Caco-2 (cell line): ENCODE data around the gene USP16. TPM values are rescaled to one million over a fixed set of nuclear protein-coding genes. Genes with fewer than 3 reads are reported as not detected.
"Not testable (repeated sequence)": the region's sequence is repeated elsewhere in the genome, so short reads cannot be mapped to it uniquely, and the experiment has no call there.

Experiments
- BruUV-seq: library from RNA; stranded (reverse); fragments of 400-500 nt; replicated peaks from 2 replicates; lab custom pipeline; 2021; lab: Mats Ljungman, UMichigan
- CTCF ChIA-PET: fragments of 300-600 bp; sonication (Branson Sonifier 250); formaldehyde crosslinking; loops from one replicate; lab custom pipeline; 2022; ENCODE audit warnings: antibody characterized with exemption; lab: Charles Lee
- POLR2A ChIA-PET: fragments of 300-600 bp; sonication (Branson Sonifier 250); formaldehyde crosslinking; loops from one replicate; lab custom pipeline; 2022; ENCODE audit warnings: antibody characterized with exemption; lab: Charles Lee
- DNase-seq, 2 experiments: peaks; one replicate each; pipeline versions ENCODE4 v3.0.0 to v3.0.0-alpha.2; 2020 to 2022
- H3K27me3 ChIP-seq: replicated peaks from 2 replicates; pipeline ENCODE4 v1.6.0; 2011; ENCODE audit warnings: low read length; ENCODE audit not compliant: control insufficient read depth, insufficient read depth
- H3K36me3 ChIP-seq: 2 replicates; pipeline ENCODE4 v1.5.1; 2011; ENCODE audit warnings: low read length; ENCODE audit not compliant: control insufficient read depth, insufficient read depth
- H3K4me1 ChIP-seq: fragments of 250-450 bp; sonication (Bioruptor Pico); 2 replicates; pipeline ENCODE4 v1.5.1; 2020; ENCODE audit warnings: mild to moderate bottlenecking
- H3K4me3 ChIP-seq: 2 replicates; pipeline ENCODE4 v1.5.1; 2011; ENCODE audit warnings: low read depth, mild to moderate bottlenecking, control low read depth, low read length
- H3K9me3 ChIP-seq: fragments of 250-450 bp; sonication (Bioruptor Pico); 2 replicates; pipeline ENCODE4 v1.5.1; 2020; ENCODE audit warnings: mild to moderate bottlenecking, moderate library complexity
- H3K27ac Mint-ChIP-seq: one replicate; pipeline ENCODE4 v1.8.0; 2022; ENCODE audit warnings: mixed read lengths; ENCODE audit not compliant: unreplicated experiment
- H3K27me3 Mint-ChIP-seq: one replicate; pipeline ENCODE4 v1.8.0; 2022; ENCODE audit warnings: mixed read lengths; ENCODE audit not compliant: insufficient read depth, unreplicated experiment
- H3K36me3 Mint-ChIP-seq: one replicate; pipeline ENCODE4 v1.8.0; 2022; ENCODE audit warnings: mild to moderate bottlenecking, mixed read lengths; ENCODE audit not compliant: insufficient read depth, unreplicated experiment
- H3K4me1 Mint-ChIP-seq: one replicate; pipeline ENCODE4 v1.8.0; 2022; ENCODE audit warnings: low read depth, mixed read lengths; ENCODE audit not compliant: unreplicated experiment
- H3K4me3 Mint-ChIP-seq: one replicate; pipeline ENCODE4 v1.8.0; 2022; ENCODE audit warnings: mild to moderate bottlenecking, moderate library complexity, mixed read lengths; ENCODE audit not compliant: unreplicated experiment
- H3K9me3 Mint-ChIP-seq: one replicate; pipeline ENCODE4 v1.8.0; 2022; ENCODE audit warnings: mixed read lengths; ENCODE audit not compliant: unreplicated experiment
- CTCF ChIP-seq, 2 experiments: fragments of 200-600 bp in 1 of 2; IDR thresholded peaks; 1 replicate in 1 of 2; 2 replicates in 1 of 2; pipeline versions ENCODE4 v1.5.1 to v1.8.0; 2011 to 2022; ENCODE audit warnings: antibody characterized with exemption in 1 of 2, control low read depth in 1 of 2, inconsistent platforms in 1 of 2, low read depth in 1 of 2, low read length in 1 of 2, mild to moderate bottlenecking in 1 of 2, moderate library complexity in 1 of 2; ENCODE audit not compliant: insufficient read depth in 1 of 2, severe bottlenecking in 1 of 2, unreplicated experiment in 1 of 2
- intact Hi-C: fragments of 100-400 bp; cut with micrococcal nuclease; formaldehyde crosslinking; loops from one replicate; pipeline ENCODE4 v1.10.0; 2022; ENCODE audit not compliant: unreplicated experiment
- total RNA-seq: library from RNA; stranded (reverse); gene quantifications from 2 replicates; pipeline ENCODE4 v1.2.3, GENCODE V29; 2022

Gene USP16
- total RNA-seq, 1 experiment from 2014 or later = 24.2 TPM

GRCh38 chr21:29007810-29008209 lies 16.7 kb upstream of the USP16 start:
- no peak for DNase-seq
- Mint-ChIP-seq H3K9me3 (no peaks in the 10 kb centered on the region), H3K27me3 (no peaks in the 10 kb centered on the region), H3K4me1 (no peaks in the 10 kb centered on the region), H3K4me3 (no peak overlapping the region), H3K36me3 (peaks cover 14% of the 10 kb centered on the region), H3K27ac (no peak overlapping the region)
- ChIA-PET CTCF (no interaction called here), POLR2A (interaction anchor here (1.7 kb wide), 1 partner anchor 15 kb away, joined by 6 read pairs; the partner anchor contains the start of gene LTN1)
- H3K9me3 ChIP-seq = no peaks in the 10 kb centered on the region
- no peak for TF ChIP-seq CTCF (IDR thresholded peaks at IDR 0.05; ENCODE audit: insufficient read depth in 1 of 2, low read depth in 1 of 2, low read length in 1 of 2, severe bottlenecking in 1 of 2, unreplicated experiment in 1 of 2)
- H3K36me3 ChIP-seq = no peaks in the 10 kb centered on the region
- BruUV-seq = TSS peak; percentile 23
- H3K4me1 ChIP-seq = no peaks in the 10 kb centered on the region
- H3K27me3 ChIP-seq = no peaks in the 10 kb centered on the region
- intact Hi-C loops = no loop called here
- no peak overlapping the region for H3K4me3 ChIP-seq

GRCh38 chr21:29008367-29008766 lies 16.1 kb upstream of the USP16 start:
- no peak for TF ChIP-seq CTCF (IDR thresholded peaks at IDR 0.05; ENCODE audit: insufficient read depth in 1 of 2, low read depth in 1 of 2, low read length in 1 of 2, severe bottlenecking in 1 of 2, unreplicated experiment in 1 of 2)
- intact Hi-C loops = no loop called here
- H3K4me3 ChIP-seq = no peak overlapping the region
- no peak for DNase-seq
- no peaks in the 10 kb centered on the region for H3K27me3 ChIP-seq
- H3K36me3 Mint-ChIP-seq = peaks cover 12% of the 10 kb centered on the region
- no peaks in the 10 kb centered on the region for H3K4me1 Mint-ChIP-seq
- POLR2A ChIA-PET = no interaction called here
- no peaks in the 10 kb centered on the region for H3K9me3 ChIP-seq
- no peaks in the 10 kb centered on the region for H3K36me3 ChIP-seq
- H3K27me3 Mint-ChIP-seq = no peaks in the 10 kb centered on the region
- no peak overlapping the region for H3K27ac Mint-ChIP-seq
- no peaks in the 10 kb centered on the region for H3K4me1 ChIP-seq
- BruUV-seq = no TSS peak
- no peak overlapping the region for H3K4me3 Mint-ChIP-seq
- H3K9me3 Mint-ChIP-seq = no peaks in the 10 kb centered on the region
- CTCF ChIA-PET = no interaction called here

GRCh38 chr21:29011236-29011635 lies 13.2 kb upstream of the USP16 start:
- H3K4me1 ChIP-seq, H3K4me3 ChIP-seq, H3K36me3 ChIP-seq, H3K9me3 ChIP-seq, H3K27me3 ChIP-seq, intact Hi-C loops, H3K4me3 Mint-ChIP-seq, BruUV-seq, H3K4me1 Mint-ChIP-seq, CTCF ChIA-PET, POLR2A ChIA-PET, H3K9me3 Mint-ChIP-seq, H3K27ac Mint-ChIP-seq, H3K27me3 Mint-ChIP-seq, DNase-seq: not testable (repeated sequence)
- H3K36me3 Mint-ChIP-seq = peaks cover 19% of the 10 kb centered on the region
